ENCODE results near the gene PLEKHG4.

The PLEKHG4 gene

DNA sequence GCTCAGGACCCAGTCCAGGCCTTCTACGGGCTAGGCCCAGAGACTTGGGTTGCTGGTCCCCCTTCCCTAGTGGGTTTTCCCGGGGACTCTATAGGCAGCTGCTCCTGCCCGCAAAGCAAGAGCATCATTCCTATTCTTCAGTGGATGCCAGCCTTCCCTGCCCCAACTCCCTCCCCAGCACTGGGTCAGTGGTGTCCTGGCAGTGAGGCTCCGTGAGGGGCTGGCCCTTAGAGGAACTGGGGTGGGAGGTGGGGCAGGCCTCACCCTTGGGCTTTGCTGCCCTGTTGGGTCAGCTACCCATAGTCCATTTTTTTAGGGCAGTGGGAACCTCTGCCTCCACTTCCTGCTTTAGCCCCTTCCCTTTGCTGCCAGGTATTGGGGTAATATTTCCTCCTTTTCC, 7.9 kb upstream of the PLEKHG4 start:
- no peak for FAIRE-seq

DNA sequence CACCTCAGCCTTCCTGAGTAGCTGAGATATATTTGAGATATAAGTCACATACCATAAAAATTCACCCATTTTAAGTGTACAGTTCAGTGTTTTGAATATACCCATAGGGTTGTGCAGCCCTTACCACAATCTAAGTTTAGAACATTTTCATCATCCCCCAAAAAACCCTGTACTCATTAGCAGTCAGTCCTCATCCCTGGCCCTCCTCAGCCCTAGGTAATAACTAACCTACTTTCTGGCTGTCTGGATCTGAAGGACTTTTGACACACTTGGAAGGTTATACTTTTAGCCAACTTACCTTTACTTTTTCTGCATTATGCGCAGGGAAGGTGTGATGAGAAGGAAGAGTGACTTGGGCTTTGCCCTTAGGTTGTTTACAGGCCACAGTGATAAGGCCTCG, 4.0 kb upstream of the PLEKHG4 start:
- TF ChIP-seq TAF1 (IDR thresholded peaks at IDR 0.05; ENCODE audit: low read depth, low read length) (no peak), SPI1 (IDR thresholded peaks at IDR 0.05; ENCODE audit: low read depth, low read length) (no peak), PAX5 (IDR thresholded peaks at IDR 0.05; ENCODE audit: insufficient read depth, low read length, severe bottlenecking) (no peak), POLR2AphosphoS5 (IDR thresholded peaks at IDR 0.05; ENCODE audit: low read depth, low read length) (no peak), POLR2A (IDR thresholded peaks at IDR 0.05; ENCODE audit: low read depth, low read length) (no peak), POU2F2 (IDR thresholded peaks at IDR 0.05; ENCODE audit: low read depth, low read length) (no peak)
- FAIRE-seq (no peak), DNase-seq (ENCODE audit: insufficient read length, low spot score) (no peak)

More for the DNA sequence above, 7.9 kb upstream of the PLEKHG4 start:
- TF ChIP-seq PAX5 (IDR thresholded peaks at IDR 0.05; ENCODE audit: insufficient read depth, low read length, severe bottlenecking) (no peak), SPI1 (IDR thresholded peaks at IDR 0.05; ENCODE audit: low read depth, low read length) (no peak), POLR2AphosphoS5 (IDR thresholded peaks at IDR 0.05; ENCODE audit: low read depth, low read length) (no peak), POLR2A (IDR thresholded peaks at IDR 0.05; ENCODE audit: low read depth, low read length) (no peak), TAF1 (IDR thresholded peaks at IDR 0.05; ENCODE audit: low read depth, low read length) (no peak), POU2F2 (IDR thresholded peaks at IDR 0.05; ENCODE audit: low read depth, low read length) (no peak)
- DNase-seq (ENCODE audit: insufficient read length, low spot score), result no peak

DNA sequence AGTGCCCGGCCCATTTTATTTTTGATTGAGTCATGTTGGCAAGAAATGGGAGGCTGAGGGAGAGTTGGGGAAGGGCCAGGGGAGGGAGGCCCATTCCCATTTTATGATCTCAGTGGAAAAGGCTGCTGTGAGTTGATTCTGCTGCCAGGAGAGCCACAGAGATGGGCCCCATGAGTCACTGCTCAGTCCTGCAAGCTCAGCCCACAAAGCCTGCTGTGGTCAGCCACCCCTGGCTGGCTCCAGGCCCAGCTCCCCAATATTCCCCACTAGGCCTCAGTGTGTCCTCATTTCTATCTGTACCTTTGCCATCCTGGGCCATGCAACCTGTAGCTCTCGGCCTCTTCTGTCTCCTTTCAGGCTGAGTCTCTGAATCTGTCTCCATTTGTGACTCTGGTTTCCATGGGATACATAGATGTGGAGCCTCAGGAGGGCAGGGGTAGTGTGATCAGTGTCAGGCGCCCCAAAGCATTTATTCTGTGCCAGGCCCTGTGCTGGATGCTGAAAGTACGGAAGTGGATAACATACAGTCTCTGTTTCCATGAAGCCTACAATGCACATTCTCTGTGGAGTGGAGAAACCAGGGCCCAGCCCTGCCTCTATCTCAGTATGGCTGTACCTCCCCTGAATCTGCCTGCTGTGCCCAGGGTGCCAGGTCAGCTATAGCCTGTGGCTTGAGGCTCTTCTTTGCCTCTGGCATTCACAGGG, 1.9 kb upstream of the PLEKHG4 start:
- TF ChIP-seq TAF1 (IDR thresholded peaks at IDR 0.05; ENCODE audit: low read depth, low read length) (no peak), POLR2A (IDR thresholded peaks at IDR 0.05; ENCODE audit: low read depth, low read length) (no peak), POLR2AphosphoS5 (IDR thresholded peaks at IDR 0.05; ENCODE audit: low read depth, low read length) (no peak), POU2F2 (IDR thresholded peaks at IDR 0.05; ENCODE audit: low read depth, low read length) (no peak), PAX5 (IDR thresholded peaks at IDR 0.05; ENCODE audit: insufficient read depth, low read length, severe bottlenecking) (no peak), SPI1 (IDR thresholded peaks at IDR 0.05; ENCODE audit: low read depth, low read length) (no peak)
- no peak for DNase-seq (ENCODE audit: insufficient read length, low spot score)
- no peak for FAIRE-seq

DNA sequence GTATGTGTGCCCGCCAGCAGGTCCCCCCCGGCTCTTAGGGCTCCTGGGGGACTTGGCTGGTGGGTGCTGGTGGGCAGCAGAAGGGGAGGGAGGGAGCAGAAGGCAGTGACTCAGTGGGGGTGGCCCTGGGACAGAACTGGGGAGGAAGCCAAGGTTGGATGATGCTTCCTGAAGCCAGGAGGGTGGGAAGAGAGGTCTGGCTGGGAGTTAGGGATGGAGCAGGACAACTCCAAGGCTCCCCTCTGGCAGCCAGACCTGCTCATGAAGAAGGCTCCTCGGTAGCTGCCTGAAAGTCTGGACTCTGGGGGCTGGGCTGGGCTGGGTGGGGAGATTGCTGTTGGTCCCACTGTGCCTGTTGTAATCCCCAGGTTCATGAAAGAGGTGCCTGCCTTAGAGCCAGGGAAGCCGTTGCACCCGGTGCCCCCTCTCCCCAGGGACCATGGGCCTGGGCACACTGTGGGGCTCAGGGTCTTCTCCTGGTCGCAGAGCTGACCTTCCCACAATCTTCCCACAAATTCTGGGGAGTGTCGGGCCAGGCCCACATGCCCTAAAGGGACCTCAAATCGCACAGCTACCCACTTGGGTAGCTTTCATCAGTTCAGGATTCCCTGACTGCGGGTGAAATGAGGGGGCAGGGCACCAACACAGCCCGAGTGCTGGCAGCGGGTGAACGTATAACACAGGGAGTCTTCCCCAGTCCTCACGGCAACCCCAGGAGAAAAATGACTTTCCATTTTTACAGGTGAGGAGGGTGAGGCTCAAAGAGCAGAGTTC, 1.1 kb upstream of the PLEKHG4 start:
- no peak for FAIRE-seq
- TF ChIP-seq SPI1 (IDR thresholded peaks at IDR 0.05; ENCODE audit: low read depth, low read length) (no peak), POU2F2 (IDR thresholded peaks at IDR 0.05; ENCODE audit: low read depth, low read length) (no peak), PAX5 (IDR thresholded peaks at IDR 0.05; ENCODE audit: insufficient read depth, low read length, severe bottlenecking) (no peak), POLR2AphosphoS5 (IDR thresholded peaks at IDR 0.05; ENCODE audit: low read depth, low read length) (no peak), POLR2A (IDR thresholded peaks at IDR 0.05; ENCODE audit: low read depth, low read length) (no peak), TAF1 (IDR thresholded peaks at IDR 0.05; ENCODE audit: low read depth, low read length) (no peak)
- no peak for DNase-seq (ENCODE audit: insufficient read length, low spot score)

DNA sequence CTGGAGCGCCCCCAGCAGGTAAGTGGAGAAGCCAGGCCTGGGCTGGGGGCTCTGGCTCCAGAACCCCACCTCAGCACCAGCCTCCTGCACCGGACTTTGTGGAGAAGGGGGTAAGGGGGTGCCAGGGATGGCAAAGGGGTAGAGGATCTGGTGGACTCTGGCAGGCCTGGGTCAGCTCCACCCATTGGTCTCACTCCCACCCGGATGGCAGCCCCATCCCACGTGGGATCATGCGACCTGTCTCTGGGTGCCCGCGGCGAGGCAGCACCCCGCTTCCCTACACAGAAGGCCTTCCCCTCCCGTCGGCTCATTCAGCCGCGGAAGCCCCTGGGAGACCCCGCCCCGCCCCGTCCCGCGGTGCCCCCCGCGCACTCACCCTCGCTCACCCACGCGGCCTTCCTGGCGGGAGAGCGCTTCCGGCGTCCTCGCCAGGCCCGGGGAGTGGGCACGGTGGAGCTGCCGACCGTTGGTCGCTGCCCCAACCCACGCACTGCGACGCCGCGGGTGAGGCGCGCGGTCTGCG, 498 bp upstream of the PLEKHG4 start:
- no peak for TF ChIP-seq TAF1 (IDR thresholded peaks at IDR 0.05; ENCODE audit: low read depth, low read length)
- no peak for TF ChIP-seq POLR2A (IDR thresholded peaks at IDR 0.05; ENCODE audit: low read depth, low read length)
- TF ChIP-seq PAX5 (IDR thresholded peaks at IDR 0.05; ENCODE audit: insufficient read depth, low read length, severe bottlenecking), result no peak
- no peak for TF ChIP-seq SPI1 (IDR thresholded peaks at IDR 0.05; ENCODE audit: low read depth, low read length)
- TF ChIP-seq POU2F2 (IDR thresholded peaks at IDR 0.05; ENCODE audit: low read depth, low read length), result no peak
- no peak for TF ChIP-seq POLR2AphosphoS5 (IDR thresholded peaks at IDR 0.05; ENCODE audit: low read depth, low read length)
- FAIRE-seq (no peak), DNase-seq (ENCODE audit: insufficient read length, low spot score) (peak; percentile 76)

DNA sequence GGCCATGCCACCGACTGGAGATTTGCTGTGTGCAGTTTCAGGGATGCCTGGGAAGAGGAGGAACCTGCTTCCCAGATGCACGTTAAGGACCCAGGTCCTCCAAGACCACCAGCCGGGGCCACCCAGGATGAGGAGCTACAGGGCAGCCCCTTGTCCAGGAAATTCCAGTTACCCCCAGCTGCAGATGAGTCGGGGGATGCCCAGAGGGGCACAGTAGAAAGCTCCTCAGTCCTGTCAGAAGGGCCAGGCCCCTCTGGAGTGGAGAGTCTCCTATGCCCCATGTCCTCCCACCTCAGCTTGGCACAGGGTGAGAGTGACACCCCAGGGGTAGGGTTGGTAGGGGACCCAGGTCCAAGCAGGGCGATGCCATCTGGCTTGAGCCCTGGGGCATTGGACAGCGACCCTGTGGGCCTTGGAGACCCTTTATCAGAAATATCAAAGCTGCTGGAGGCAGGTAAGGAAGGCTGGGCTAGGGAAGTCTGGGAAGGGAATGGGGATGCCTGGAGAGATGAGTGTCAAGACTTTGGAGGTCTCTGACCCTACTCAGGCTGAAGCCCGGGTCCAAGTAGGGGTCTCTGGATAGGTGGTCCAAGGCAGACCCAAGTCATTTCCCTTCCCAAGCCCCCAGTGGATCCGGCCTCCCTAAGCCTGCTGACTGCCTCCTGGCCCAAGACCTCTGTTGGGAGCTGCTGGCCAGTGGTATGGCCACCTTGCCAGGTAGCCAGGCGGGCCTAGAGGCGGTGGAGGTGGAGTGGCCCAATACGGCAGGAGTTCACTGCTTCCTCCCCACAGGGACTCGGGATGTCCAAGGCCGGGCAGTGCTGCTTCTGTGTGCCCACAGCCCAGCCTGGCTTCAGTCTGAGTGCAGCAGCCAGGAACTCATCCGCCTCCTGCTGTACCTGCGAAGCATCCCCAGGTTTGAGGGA, 1.0 kb downstream of the PLEKHG4 start:
- FAIRE-seq (no peak), DNase-seq (ENCODE audit: insufficient read length, low spot score) (no peak)
- TF ChIP-seq POLR2AphosphoS5 (IDR thresholded peaks at IDR 0.05; ENCODE audit: low read depth, low read length) (no peak), POU2F2 (IDR thresholded peaks at IDR 0.05; ENCODE audit: low read depth, low read length) (no peak), POLR2A (IDR thresholded peaks at IDR 0.05; ENCODE audit: low read depth, low read length) (no peak), SPI1 (IDR thresholded peaks at IDR 0.05; ENCODE audit: low read depth, low read length) (no peak), TAF1 (IDR thresholded peaks at IDR 0.05; ENCODE audit: low read depth, low read length) (no peak), PAX5 (IDR thresholded peaks at IDR 0.05; ENCODE audit: insufficient read depth, low read length, severe bottlenecking) (no peak)

DNA sequence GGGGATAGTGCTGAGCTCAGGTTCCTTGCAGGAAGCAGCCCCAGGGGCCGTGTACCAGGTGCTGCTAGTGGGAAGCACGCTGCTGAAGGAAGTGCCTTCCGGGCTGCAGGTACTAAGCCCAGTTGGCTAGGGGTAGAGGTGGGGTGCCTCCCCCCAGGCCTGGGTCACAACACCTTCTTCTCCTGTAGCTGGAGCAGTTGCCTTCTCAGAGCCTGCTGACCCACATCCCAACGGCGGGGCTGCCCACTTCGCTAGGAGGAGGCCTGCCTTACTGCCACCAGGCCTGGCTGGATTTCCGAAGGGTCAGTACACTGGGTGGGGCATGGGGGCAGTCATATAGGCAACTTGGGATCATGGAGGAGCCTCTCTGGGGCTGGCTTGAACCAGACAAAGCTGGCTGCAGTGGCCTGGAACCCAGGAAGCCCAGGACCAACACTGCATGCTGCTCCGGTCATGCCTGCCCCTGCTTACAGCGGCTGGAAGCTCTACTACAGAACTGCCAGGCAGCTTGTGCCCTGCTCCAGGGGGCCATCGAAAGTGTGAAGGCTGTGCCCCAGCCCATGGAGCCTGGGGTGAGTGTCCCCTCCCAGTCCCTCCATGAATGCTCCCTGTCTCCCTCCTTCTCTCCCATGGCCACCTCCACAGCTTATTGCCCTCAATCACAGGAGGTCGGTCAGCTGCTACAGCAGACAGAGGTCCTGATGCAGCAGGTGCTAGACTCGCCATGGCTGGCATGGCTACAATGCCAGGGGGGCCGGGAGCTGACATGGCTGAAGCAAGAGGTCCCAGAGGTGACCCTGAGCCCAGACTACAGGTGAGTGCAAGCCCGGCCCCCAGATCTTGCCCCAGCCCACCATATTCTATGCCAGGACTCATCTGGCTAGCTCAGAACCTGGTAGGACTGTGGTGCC, 2.5 kb downstream of the PLEKHG4 start:
- DNase-seq (ENCODE audit: insufficient read length, low spot score) (no peak), FAIRE-seq (no peak)
- TF ChIP-seq TAF1 (IDR thresholded peaks at IDR 0.05; ENCODE audit: low read depth, low read length), result no peak
- no peak for TF ChIP-seq POLR2AphosphoS5 (IDR thresholded peaks at IDR 0.05; ENCODE audit: low read depth, low read length)
- no peak for TF ChIP-seq POU2F2 (IDR thresholded peaks at IDR 0.05; ENCODE audit: low read depth, low read length)

DNA sequence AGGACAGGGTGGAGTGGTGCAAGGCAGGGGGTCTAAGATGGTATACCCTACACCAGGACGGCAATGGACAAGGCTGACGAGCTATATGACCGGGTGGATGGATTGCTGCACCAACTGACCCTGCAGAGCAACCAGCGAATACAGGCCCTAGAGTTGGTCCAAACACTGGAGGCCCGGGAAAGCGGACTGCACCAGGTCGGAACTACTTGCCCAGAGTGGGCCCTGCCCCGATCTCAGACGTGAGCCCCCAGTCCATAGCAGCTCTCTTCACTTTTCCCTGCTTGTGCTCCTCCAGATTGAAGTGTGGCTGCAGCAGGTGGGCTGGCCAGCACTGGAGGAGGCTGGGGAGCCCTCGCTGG, 3.1 kb downstream of the PLEKHG4 start:
- FAIRE-seq, result no peak
- TF ChIP-seq POLR2AphosphoS5 (IDR thresholded peaks at IDR 0.05; ENCODE audit: low read depth, low read length), result no peak
- no peak for TF ChIP-seq TAF1 (IDR thresholded peaks at IDR 0.05; ENCODE audit: low read depth, low read length)
- no peak for TF ChIP-seq POU2F2 (IDR thresholded peaks at IDR 0.05; ENCODE audit: low read depth, low read length)
- TF ChIP-seq PAX5 (IDR thresholded peaks at IDR 0.05; ENCODE audit: insufficient read depth, low read length, severe bottlenecking), result no peak
- TF ChIP-seq SPI1 (IDR thresholded peaks at IDR 0.05; ENCODE audit: low read depth, low read length), result no peak
- TF ChIP-seq POLR2A (IDR thresholded peaks at IDR 0.05; ENCODE audit: low read depth, low read length), result no peak

More for the DNA sequence above, 3.1 kb downstream of the PLEKHG4 start:
- no peak for DNase-seq (ENCODE audit: insufficient read length, low spot score)

All from GM12891 (cell line).